HAP-1 (cell line): ENCODE data around the gene PLXNA2.

ENCODE experiments used
- DNase-seq, 2 experiments: peaks; one replicate each; pipeline ENCODE4 v3.0.0-alpha.2; 2016 to 2020; ENCODE audit warnings: low spot score in 2 of 2
- H3K27me3 ChIP-seq: fragments of 250-450 bp; sonication (Bioruptor Pico); 2 replicates; pipeline ENCODE4 v1.5.1; 2020; ENCODE audit warnings: low read depth, mild to moderate bottlenecking, moderate library complexity
- H3K36me3 ChIP-seq: fragments of 250-450 bp; sonication (Bioruptor Pico); replicated peaks from 2 replicates; pipeline ENCODE4 v1.5.1; 2020; ENCODE audit warnings: mild to moderate bottlenecking
- H3K4me1 ChIP-seq: fragments of 250-450 bp; sonication (Bioruptor Pico); 2 replicates; pipeline ENCODE4 v1.5.1; 2020; ENCODE audit warnings: mild to moderate bottlenecking
- H3K4me3 ChIP-seq: fragments of 250-450 bp; sonication (Bioruptor Pico); 2 replicates; pipeline ENCODE4 v1.5.1; 2020; ENCODE audit warnings: mild to moderate bottlenecking, moderate library complexity
- H3K9me3 ChIP-seq: fragments of 250-450 bp; sonication (Bioruptor Pico); 2 replicates; pipeline ENCODE4 v1.5.1; 2020; ENCODE audit warnings: mild to moderate bottlenecking, moderate library complexity
- in situ Hi-C: fragments of 300-500 bp; cut with MboI; formaldehyde crosslinking; loops from 3 replicates; pipeline ENCODE4 v1.14.3; 2020; ENCODE audit warnings: low sequenced_read_pairs, inconsistent platforms, mixed read lengths

PLXNA2 gene

DNA sequence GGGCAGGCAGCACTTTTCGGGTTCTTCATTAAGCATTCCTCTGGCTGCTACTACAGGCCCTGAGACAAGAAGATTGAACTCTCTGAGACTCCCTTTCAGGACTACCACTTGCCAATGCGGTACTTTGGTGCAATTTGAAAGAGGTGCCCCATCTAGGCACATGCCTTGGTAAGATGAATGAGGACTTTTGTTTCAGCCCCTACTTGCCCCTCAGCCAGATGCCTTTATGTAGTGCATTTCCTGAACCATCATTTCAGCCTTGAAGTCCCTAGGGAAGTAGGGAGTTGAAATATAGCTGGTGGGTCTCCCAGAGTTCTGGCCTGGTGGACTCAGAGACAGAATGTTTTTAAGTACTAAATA is 123.8 kb downstream of the PLXNA2 start:
- Histone ChIP-seq H3K9me3 (no peaks in the 10 kb centered on the region), H3K36me3 (no peaks in the 10 kb centered on the region), H3K27me3 (no peaks in the 10 kb centered on the region), H3K4me1 (no peaks in the 10 kb centered on the region), H3K4me3 (no peak overlapping the region)
- in situ Hi-C loops: no loop called here
- no peak for DNase-seq

DNA sequence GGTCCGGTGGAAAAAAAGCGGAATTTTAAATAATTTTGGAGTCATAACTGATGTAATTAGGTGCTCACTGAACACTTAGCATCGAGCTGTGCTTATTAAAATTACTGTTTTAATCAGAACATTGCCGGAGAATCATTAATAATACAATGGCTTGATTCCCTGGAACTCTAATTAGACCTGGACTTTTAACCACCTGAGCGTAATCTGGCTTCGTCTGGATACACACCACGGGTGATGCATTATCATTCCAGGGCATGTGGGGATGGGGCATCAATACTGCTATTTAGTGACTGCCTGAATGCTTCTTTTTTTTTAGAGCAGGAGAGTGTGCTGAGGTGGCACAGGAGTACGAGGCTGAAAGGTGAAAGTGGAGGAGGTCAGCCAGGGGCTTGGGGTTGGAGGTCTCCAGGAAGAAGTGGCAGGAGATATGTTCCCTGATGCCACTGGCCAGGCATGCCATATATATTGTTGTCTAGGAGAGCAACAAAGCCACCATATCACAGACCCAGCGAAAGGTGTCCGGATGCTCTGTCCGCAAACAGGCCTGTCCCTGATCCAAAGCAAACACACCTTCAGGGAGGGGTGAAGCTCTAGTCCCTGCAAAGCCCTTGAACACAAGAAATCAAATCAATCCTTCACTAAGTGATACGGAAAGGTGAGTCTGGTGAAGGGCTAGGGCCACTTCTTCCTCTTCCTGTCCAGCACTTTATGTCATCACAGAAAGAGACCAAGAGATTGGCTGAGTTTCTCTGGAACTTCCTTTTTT is 125.2 kb downstream of the PLXNA2 start:
- in situ Hi-C loops: no loop called here
- Histone ChIP-seq H3K36me3 (no peaks in the 10 kb centered on the region), H3K4me3 (no peak overlapping the region), H3K9me3 (no peaks in the 10 kb centered on the region), H3K4me1 (no peaks in the 10 kb centered on the region), H3K27me3 (peaks cover 4% of the 10 kb centered on the region)
- DNase-seq: no peak

DNA sequence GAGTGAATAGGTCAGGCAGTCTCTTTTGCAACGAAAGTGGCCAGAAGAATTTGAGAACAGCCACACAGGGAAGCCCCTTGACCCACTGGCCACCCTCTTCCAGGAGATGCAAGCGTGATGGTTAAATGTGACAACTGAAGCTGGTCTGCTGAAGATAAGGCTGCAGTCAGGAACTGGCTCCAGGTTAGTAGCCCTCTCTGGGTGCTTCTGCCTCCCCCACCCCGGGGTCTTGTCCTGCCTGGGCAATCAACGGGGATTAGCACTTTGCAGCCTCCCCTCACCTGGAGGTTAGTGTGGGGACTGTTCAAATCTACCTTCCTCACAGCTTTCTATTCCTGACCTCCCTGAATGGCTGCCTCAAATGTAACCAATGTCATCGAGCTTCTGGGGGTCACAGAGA is 125.9 kb downstream of the PLXNA2 start:
- Histone ChIP-seq H3K4me1 (no peaks in the 10 kb centered on the region), H3K27me3 (peaks cover 4% of the 10 kb centered on the region), H3K4me3 (no peak overlapping the region), H3K36me3 (no peaks in the 10 kb centered on the region), H3K9me3 (no peaks in the 10 kb centered on the region)
- DNase-seq: no peak
- in situ Hi-C loops: no loop called here

DNA sequence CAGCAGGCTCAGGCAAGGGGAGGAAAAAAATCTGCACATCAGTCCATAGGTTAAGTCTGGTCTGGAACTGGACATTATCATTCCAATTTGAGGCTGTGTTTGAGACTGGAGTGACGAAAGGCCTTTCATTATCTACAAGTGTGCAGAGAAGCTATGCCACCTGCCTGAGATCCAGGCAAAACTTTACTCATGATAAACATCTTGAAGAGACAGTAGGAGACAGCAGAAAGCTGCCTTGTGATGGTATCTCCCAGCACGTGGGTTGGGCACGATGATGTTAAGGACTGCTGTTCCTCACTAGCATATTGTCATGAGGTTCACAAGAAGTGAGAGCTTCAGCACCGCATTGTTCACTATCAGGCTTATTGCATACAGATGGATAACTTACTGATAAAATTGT is 126.4 kb downstream of the PLXNA2 start:
- Histone ChIP-seq H3K9me3 (no peaks in the 10 kb centered on the region), H3K4me1 (no peaks in the 10 kb centered on the region), H3K36me3 (no peaks in the 10 kb centered on the region), H3K27me3 (peaks cover 4% of the 10 kb centered on the region), H3K4me3 (no peak overlapping the region)
- in situ Hi-C loops: no loop called here
- DNase-seq: no peak

DNA sequence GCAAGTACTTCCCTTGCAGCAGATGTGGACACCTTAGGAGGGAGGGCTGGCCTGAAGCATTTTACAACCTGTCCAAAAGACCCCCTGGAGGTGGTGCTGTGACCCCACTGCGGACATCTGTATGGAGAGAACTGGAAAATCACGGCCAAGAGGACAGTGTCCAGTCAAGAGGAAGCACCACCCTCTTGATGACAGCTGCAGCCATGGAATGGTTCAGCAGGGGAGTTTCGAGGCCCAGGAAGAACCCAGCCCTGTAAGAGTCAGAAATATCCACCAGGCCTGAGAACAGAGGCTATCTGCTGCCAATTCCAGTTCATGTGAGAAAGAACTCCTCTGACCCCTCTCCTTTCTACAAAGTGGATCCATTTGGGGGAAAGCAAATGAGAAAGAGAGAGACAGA is 126.8 kb downstream of the PLXNA2 start:
- in situ Hi-C loops: no loop called here
- no peaks in the 10 kb centered on the region for H3K9me3 ChIP-seq

DNA sequence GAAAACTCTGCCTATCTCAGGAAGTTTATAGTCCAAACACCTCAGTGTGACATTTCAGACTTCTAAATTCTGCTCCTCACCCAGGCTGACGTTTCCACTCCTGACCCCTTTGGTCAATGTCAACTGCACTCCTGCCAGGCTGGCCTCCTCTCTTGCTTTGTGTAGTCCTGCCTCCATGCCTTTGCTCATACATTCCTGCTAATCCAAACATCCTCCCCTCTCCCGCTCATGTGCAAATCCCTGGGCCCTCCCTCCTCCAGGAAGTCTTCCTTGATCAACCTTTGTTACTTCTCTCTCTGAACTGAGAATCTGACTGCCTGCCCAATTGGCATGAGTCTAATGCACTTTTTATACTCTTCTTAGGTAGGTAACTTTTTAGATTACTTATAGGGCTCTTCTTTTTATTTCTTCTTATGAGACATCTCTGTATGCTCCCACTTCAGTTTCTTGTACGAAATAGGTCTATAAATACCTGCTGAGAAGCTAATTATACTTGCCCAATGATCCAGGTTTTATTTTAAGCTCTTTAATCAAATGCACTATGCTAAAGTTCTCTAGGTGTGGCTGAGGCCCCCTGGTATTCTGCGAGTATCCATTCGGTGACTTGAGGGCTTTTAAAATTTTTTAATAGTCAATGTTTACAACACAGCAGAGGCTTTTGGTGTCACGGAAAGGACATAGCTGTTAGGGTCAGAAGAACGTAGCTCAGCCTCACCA is 128.1 kb downstream of the PLXNA2 start:
- peaks cover 4% of the 10 kb centered on the region for H3K27me3 ChIP-seq
- no peak for DNase-seq
- in situ Hi-C loops: no loop called here
- no peaks in the 10 kb centered on the region for H3K9me3 ChIP-seq
- no peak overlapping the region for H3K4me3 ChIP-seq
- no peaks in the 10 kb centered on the region for H3K36me3 ChIP-seq
- no peaks in the 10 kb centered on the region for H3K4me1 ChIP-seq

More for the DNA sequence above, 126.8 kb downstream of the PLXNA2 start:
- no peak for DNase-seq
- no peaks in the 10 kb centered on the region for H3K36me3 ChIP-seq
- H3K27me3 ChIP-seq: peaks cover 4% of the 10 kb centered on the region
- no peaks in the 10 kb centered on the region for H3K4me1 ChIP-seq
- H3K4me3 ChIP-seq: no peak overlapping the region

DNA sequence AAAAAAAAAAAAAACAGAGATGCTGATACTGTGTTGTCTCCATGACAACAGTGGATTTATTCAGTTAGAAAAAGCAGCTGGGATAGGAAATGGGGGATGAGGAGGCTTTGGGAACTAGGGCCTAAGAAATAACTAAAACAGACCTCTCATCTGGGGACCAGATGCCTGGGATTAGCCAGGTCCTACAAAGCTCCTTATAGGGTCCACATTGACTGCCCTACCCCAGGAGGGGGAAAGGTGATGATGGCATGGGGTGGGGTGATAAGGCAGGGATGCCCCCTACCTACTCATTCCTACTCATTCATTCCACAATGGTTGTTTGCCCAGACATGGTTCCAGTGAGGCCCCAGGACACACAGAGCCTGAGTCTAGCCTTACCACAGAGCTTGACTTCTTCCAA is 131.2 kb downstream of the PLXNA2 start:
- Histone ChIP-seq H3K4me3 (no peak overlapping the region), H3K27me3 (peaks cover 4% of the 10 kb centered on the region), H3K36me3 (no peaks in the 10 kb centered on the region), H3K4me1 (no peaks in the 10 kb centered on the region), H3K9me3 (no peaks in the 10 kb centered on the region)
- no peak for DNase-seq
- in situ Hi-C loops: no loop called here

DNA sequence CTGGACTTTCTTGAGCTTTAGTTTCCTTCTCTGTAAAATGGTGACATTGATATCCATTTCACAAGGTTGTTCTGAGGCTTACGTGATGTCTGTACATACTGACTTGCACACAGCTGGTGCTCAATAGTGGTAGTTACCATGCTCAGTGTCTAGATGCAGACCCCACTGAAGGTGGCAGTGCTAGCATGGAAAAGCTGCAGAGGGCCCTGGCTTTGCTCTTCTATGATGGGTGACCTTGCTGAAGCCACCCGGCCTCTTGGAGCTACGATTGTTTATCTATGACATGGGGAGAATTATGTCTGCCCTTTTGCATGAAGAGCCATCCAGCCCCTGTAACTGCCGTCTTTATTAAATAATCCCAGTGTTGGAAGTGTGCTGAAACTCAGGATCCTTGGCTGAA is 131.8 kb downstream of the PLXNA2 start:
- in situ Hi-C loops: no loop called here
- Histone ChIP-seq H3K4me1 (no peaks in the 10 kb centered on the region), H3K9me3 (no peaks in the 10 kb centered on the region), H3K36me3 (no peaks in the 10 kb centered on the region), H3K27me3 (peaks cover 4% of the 10 kb centered on the region), H3K4me3 (no peak overlapping the region)
- DNase-seq: no peak

DNA sequence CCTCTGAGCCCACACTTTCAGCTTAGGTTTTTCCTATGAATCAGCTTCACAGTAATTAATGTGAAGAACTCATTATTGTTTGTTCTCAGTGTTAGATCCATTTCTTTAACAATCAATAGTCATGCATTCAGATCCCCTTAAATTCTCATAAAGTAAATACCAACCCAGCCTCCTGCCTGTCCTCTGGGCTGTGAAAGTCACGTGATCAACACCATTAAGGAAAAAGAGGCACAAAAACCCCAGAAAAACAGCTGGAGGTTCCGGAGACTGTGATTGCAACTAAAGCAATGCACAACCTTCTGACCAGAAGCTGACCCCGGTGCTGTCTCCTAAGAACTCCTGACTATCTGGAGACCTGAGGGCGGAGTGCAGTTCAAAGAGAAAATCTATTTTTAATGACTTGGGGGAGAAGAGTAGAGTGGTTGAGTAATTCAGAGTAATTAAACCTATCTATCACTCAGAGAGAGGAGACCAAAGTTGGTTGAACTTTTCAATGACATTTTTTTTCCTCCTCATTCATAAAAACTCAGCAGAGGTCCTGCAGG is 132.5 kb downstream of the PLXNA2 start:
- in situ Hi-C loops: no loop called here
- peaks cover 4% of the 10 kb centered on the region for H3K27me3 ChIP-seq
- no peak overlapping the region for H3K4me3 ChIP-seq
- DNase-seq: no peak
- no peaks in the 10 kb centered on the region for H3K9me3 ChIP-seq
- H3K4me1 ChIP-seq: no peaks in the 10 kb centered on the region
- H3K36me3 ChIP-seq: no peaks in the 10 kb centered on the region

DNA sequence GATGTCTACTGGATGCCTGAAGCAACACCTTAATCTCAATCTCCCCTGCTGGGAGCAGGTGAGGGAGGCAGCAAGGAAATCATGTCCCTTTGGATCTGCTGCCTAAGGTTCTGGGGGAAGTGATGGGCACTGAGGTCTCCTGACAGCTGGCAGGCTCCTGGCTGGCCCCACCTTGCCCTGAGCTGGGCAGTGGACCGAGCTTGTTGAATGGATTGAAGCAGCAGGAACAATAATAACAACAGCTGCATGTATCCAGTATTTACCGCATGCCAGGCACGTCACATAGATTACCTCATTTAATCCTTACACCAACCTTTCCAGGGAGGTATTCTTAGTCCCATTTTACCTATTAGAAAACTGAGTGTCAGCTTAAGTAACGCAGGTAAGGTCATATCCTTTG is 133.9 kb downstream of the PLXNA2 start:
- Histone ChIP-seq H3K4me3 (no peak overlapping the region), H3K27me3 (peaks cover 4% of the 10 kb centered on the region), H3K4me1 (no peaks in the 10 kb centered on the region), H3K36me3 (no peaks in the 10 kb centered on the region), H3K9me3 (no peaks in the 10 kb centered on the region)
- in situ Hi-C loops: no loop called here
- no peak for DNase-seq

DNA sequence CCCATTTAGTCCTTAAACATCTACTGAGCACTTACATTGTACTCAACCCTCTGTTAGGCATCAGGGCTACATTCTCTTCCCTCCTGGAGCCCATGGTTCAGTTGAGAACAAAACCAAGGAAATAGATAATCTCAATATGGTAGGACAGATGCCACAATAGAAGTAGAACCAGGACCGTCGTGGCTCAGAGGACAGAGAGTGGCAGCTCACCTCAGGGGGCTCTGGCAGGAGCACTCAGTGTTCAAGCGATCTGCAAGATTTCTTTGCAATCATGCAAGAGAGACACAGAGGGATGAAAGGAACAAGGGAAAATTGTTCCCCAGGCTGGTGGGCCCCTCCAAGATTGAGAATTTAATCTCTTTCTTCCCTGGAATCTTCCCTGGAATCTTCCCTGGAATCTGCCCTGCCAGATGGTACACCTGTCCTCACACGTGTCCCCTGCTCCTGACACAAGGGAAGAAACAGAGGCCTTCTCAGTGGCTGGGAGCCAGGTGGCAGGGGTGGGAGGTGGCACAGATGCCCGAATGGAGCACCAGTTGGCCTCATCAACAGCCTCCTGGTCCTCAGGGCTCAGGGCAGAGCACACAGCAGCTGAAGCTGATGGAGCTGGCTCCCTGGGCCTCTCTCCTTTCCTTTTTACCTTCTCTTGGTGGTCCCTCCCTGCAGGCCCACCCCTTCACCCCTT is 135.4 kb downstream of the PLXNA2 start:
- H3K36me3 ChIP-seq: no peaks in the 10 kb centered on the region
- H3K4me3 ChIP-seq: no peak overlapping the region
- no peaks in the 10 kb centered on the region for H3K27me3 ChIP-seq
- no peaks in the 10 kb centered on the region for H3K4me1 ChIP-seq
- no peak for DNase-seq
- no peaks in the 10 kb centered on the region for H3K9me3 ChIP-seq
- in situ Hi-C loops: no loop called here

DNA sequence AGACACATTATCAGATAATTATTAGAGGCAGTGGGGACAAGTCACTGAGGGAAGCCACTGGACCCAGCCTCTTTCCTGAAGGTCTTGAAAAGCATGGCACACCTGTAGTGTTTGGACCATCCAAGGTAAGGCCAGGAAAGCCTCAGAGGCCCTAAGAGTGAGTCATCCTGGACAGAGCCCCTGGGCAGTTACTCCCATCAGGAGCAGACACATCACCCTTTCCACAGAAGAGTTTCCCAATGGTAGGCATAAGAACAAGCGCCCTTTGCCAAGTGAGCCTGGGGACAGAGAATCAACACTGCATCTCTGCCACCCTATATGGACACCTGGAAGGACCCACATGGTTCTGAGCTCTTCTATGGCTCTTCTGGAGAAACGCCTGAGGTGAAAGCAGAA is 136.0 kb downstream of the PLXNA2 start:
- H3K36me3 ChIP-seq: no peaks in the 10 kb centered on the region
- no peaks in the 10 kb centered on the region for H3K9me3 ChIP-seq
- H3K4me3 ChIP-seq: no peak overlapping the region
- no peaks in the 10 kb centered on the region for H3K4me1 ChIP-seq
- in situ Hi-C loops: no loop called here
- no peaks in the 10 kb centered on the region; the same call in 1 of the 2 replicates for H3K27me3 ChIP-seq
- no peak for DNase-seq

DNA sequence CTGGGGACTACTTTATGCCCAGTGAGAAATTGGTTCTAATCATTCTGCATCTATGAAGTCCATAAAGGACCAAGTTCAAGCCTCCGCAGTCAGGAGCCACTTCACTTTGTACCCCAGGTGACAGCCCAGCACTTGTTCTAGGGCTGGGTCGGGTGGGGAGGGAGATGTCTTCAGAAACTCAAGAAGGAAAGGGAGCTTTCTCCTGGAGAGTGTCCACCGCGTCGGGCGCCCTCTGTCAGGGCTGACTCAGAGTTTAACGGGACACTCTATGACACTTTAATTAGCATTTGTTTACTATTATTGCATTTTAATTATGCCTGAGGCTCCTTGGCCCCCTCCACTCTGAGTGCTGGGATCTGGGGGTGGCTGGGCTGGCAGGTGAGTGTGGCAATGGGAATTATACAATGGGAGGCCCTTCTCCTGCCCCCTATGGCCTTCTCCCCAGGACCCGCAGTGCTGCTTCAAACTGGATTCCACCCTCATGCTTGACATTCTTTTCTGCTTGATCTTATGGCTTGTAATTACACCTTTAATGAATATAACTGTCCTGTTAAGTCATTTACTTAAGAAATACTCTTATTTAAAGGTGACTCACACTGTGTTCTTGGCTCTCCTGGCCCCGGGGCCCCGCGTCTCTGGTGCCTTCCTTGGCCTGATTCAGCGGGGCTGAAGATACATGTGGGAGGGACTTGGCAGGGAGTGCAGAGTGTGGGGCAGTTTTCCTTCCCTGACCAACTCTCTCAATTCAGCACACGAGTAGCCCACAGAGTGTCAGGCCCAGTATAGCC is 136.6 kb downstream of the PLXNA2 start:
- Histone ChIP-seq H3K9me3 (no peaks in the 10 kb centered on the region), H3K4me1 (no peaks in the 10 kb centered on the region), H3K36me3 (no peaks in the 10 kb centered on the region), H3K4me3 (no peak overlapping the region), H3K27me3 (no peaks in the 10 kb centered on the region; the same call in 1 of the 2 replicates)
- no peak for DNase-seq
- in situ Hi-C loops: no loop called here
